Endodermal cell (in vitro differentiated cells): Measurements from ENCODE around the gene TMEM62. TPM values are rescaled to one million over a fixed set of nuclear protein-coding genes. Genes with fewer than 3 reads are reported as not detected.
A peak's percentile ranks its signal among the peaks of the same experiment; 100 is the strongest.

ENCODE experiments used
- DNase-seq: peaks from one replicate; pipeline ENCODE4 v3.0.0-alpha.2; 2017
- H3K27ac ChIP-seq: 2 replicates; pipeline ENCODE4 v1.5.1; 2013; ENCODE audit warnings: mild to moderate bottlenecking, low read depth, low read length, moderate library complexity
- H3K27me3 ChIP-seq: 2 replicates; pipeline ENCODE4 v1.6.1; 2013; ENCODE audit warnings: mild to moderate bottlenecking, low read length, moderate library complexity; ENCODE audit not compliant: insufficient read depth, control insufficient read depth, poor library complexity, severe bottlenecking
- H3K36me3 ChIP-seq: 2 replicates; pipeline ENCODE4 v1.7.0; 2013; ENCODE audit warnings: mild to moderate bottlenecking, low read length, moderate library complexity; ENCODE audit not compliant: control insufficient read depth, insufficient read depth
- H3K4me1 ChIP-seq: one replicate; pipeline ENCODE4 v1.7.0; 2013; ENCODE audit warnings: low read length; ENCODE audit not compliant: control insufficient read depth, insufficient read depth
- H3K4me3 ChIP-seq: 2 replicates; pipeline ENCODE4 v1.5.1; 2013; ENCODE audit warnings: mild to moderate bottlenecking, low read length, moderate library complexity
- H3K9ac ChIP-seq: 2 replicates; pipeline ENCODE4 v1.6.1; 2013; ENCODE audit warnings: mild to moderate bottlenecking, low read length, moderate library complexity; ENCODE audit not compliant: poor library complexity, severe bottlenecking; ENCODE audit errors: extremely low read depth
- H3K9me3 ChIP-seq: 2 replicates; pipeline ENCODE4 v1.6.1; 2013; ENCODE audit warnings: mild to moderate bottlenecking, low read length, moderate library complexity; ENCODE audit not compliant: control insufficient read depth
- H3K27ac Mint-ChIP-seq: 2 replicates; pipeline ENCODE4 v1.8.0; 2020; ENCODE audit warnings: mixed read lengths
- H3K27me3 Mint-ChIP-seq: 2 replicates; pipeline ENCODE4 v1.8.0; 2021; ENCODE audit warnings: mild to moderate bottlenecking, mixed read lengths; ENCODE audit not compliant: insufficient read depth
- H3K36me3 Mint-ChIP-seq: 2 replicates; pipeline ENCODE4 v1.8.0; 2020; ENCODE audit warnings: low read depth, mixed read lengths
- H3K4me1 Mint-ChIP-seq: 2 replicates; pipeline ENCODE4 v1.8.0; 2020; ENCODE audit warnings: mixed read lengths
- H3K4me3 Mint-ChIP-seq: 2 replicates; pipeline ENCODE4 v1.8.0; 2020; ENCODE audit warnings: mild to moderate bottlenecking, moderate library complexity, mixed read lengths
- H3K9me3 Mint-ChIP-seq: 2 replicates; pipeline ENCODE4 v1.8.0; 2020; ENCODE audit warnings: mild to moderate bottlenecking, mixed read lengths
- WGBS, 2 experiments: methylation state at CpG; one replicate each; pipeline versions ENCODE4 v1.1.5 to v1.1.7; 2013; ENCODE audit warnings: missing lambda C conversion rate in 2 of 2, mixed read lengths in 1 of 2; ENCODE audit not compliant: insufficient coverage in 1 of 2, insufficient read length in 1 of 2; 5-methylcytosine and 5-hydroxymethylcytosine counted together
- total RNA-seq, 2 donors: library from RNA; stranded (reverse); fragmentation: NEBNext Ultra II Directional in 1 of 2; extraction: Animal tissue kit (Norgen Biotek cat#: 25700) in 1 of 2; gene quantifications; 2 replicates in 1 of 2; 3 replicates in 1 of 2; pipeline ENCODE4 v1.2.1, GENCODE V29; 2021
- TF ChIP-seq, protein P1 (sequence below): fragments of 200-600 bp; sonication (generic); conservative IDR thresholded peaks from 2 replicates; pipeline ENCODE4 v1.5.0; 2021; ENCODE audit warnings: antibody characterized with exemption, mild to moderate bottlenecking

TMEM62 gene
- total RNA-seq, 2 donors from 2014 or later: 8.1 to 10.2 TPM

DNA sequence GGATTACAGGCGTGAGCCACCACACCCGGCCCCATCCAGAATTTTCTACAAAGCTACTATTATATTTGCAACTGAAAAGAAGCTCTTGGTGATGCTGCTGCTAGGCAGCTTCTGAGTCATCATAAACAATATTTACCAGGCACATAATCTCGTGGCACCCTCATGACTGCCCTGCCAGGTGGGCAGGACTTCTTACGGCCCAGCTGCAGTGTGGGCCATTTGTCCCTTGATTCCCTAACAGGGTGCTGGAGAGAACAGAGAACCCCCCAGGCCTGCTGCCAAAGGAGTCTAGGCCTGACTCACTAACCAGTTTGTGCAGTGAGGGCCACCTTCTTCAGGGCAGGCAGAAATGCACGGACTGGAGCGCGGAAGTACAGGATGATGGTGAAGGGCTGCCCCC lies 82.6 kb downstream of the TMEM62 start:
- Mint-ChIP-seq H3K4me1 (peaks cover 5% of the 10 kb centered on the region), H3K36me3 (no peaks in the 10 kb centered on the region), H3K9me3 (no peaks in the 10 kb centered on the region), H3K27me3 (no peaks in the 10 kb centered on the region), H3K27ac (no peak overlapping the region), H3K4me3 (no peak overlapping the region)
- WGBS, 2 experiments: 93 to 100% methylated on average over 6 to 7 of the region's 7 CpGs
- Histone ChIP-seq H3K9ac (no peak overlapping the region), H3K4me3 (no peak overlapping the region), H3K27ac (no peak overlapping the region), H3K9me3 (no peaks in the 10 kb centered on the region), H3K27me3 (no peaks in the 10 kb centered on the region), H3K4me1 (no peaks in the 10 kb centered on the region), H3K36me3 (no peaks in the 10 kb centered on the region)
- DNase-seq: no peak
- TF ChIP-seq, protein P1, sequence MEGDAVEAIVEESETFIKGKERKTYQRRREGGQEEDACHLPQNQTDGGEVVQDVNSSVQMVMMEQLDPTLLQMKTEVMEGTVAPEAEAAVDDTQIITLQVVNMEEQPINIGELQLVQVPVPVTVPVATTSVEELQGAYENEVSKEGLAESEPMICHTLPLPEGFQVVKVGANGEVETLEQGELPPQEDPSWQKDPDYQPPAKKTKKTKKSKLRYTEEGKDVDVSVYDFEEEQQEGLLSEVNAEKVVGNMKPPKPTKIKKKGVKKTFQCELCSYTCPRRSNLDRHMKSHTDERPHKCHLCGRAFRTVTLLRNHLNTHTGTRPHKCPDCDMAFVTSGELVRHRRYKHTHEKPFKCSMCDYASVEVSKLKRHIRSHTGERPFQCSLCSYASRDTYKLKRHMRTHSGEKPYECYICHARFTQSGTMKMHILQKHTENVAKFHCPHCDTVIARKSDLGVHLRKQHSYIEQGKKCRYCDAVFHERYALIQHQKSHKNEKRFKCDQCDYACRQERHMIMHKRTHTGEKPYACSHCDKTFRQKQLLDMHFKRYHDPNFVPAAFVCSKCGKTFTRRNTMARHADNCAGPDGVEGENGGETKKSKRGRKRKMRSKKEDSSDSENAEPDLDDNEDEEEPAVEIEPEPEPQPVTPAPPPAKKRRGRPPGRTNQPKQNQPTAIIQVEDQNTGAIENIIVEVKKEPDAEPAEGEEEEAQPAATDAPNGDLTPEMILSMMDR: no peak

DNA sequence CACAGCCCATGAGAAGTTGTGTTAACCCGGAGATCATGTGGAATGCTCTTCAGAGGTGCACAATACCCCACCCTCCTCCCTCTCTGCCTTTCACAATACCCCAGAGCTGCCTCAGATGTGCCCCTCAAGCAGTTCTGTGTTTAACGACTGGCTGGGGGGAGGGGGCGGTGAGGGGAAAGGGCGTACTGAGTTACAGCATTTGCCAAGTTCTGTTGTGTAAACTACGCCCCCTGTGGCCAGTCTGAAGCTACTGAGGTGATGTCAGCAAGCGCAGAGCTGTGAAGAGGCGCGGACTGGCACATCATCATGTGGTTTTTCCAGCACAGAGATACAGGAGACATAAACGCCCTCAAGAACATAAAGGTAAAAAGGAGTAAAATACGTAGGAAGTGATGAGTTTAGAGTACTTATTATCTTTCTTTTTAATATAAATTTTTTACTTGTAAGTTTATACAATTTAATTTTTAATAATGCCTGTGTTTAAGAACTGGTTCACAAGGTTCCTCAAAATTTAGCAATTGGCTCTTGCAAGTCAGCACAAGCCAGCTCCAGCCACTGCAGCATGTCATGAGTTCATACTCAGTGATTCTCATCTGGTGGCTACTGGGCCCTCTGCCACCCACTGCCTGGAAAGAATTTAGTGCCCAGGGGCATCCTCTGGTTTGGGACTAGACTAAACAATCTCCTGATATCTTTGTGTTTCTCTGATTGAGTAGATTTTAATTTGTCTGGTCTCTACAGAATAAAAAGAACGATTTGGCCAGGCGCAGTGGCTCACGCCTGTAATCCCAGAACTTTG lies 85.7 kb downstream of the TMEM62 start:
- no peak overlapping the region for H3K27ac Mint-ChIP-seq

DNA sequence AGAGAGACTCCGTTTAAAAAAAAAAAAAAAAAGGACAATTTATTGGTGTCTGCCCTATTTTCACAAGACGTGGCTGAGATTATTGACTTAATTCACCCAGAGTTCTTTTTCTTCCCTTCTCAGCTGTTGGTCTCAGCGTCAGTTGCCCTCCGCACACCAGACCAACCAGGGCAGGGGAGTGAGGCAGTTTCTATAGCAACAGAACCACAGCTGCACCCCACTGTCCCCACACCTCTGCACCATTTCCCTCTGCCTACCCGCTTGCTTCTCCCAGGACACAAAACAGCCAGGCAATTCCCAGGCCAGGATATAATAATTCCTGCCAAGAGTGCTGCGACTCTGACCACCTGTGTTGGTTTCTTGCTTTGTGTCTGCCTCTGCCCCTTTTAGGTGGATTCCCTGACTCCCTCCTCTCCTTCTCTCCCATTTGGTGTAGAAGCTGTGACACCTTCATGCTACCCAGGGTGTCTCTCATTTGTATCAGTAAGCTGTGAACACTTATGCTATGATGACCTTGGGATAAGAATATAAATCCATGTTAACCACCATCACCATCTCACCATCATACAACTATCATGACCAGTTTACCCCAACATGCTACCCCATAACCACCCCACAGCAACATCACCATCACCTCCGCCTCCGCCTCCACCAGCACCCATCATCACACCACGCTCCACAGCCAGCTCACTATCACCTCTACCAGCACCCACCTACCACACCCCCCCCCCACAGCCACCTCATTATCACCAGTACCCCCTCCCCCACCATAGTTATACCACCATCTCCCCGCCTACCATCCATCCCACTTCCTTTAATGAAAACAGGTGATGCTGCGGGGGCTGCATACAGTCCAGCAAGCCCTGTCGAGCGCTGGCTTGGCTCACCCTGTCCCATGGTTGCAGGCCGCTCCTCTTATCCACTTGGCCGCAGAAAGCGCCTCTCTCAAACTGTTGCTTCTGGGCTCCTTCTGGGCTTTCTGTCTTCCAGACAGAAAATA lies 86.8 kb downstream of the TMEM62 start:
- H3K36me3 Mint-ChIP-seq: no peaks in the 10 kb centered on the region
- 93 to 96% methylated on average over 10 to 16 of the region's 16 CpGs for WGBS, 2 experiments
- Histone ChIP-seq H3K9me3 (no peaks in the 10 kb centered on the region), H3K4me3 (no peak overlapping the region), H3K4me1 (no peaks in the 10 kb centered on the region), H3K27me3 (no peaks in the 10 kb centered on the region), H3K27ac (no peak overlapping the region), H3K9ac (no peak overlapping the region), H3K36me3 (no peaks in the 10 kb centered on the region)
- no peaks in the 10 kb centered on the region for H3K9me3 Mint-ChIP-seq
- H3K27me3 Mint-ChIP-seq: peaks cover 3% of the 10 kb centered on the region
- TF ChIP-seq, protein P1: no peak
- no peak overlapping the region for H3K4me3 Mint-ChIP-seq
- DNase-seq: no peak
- peaks cover 5% of the 10 kb centered on the region for H3K4me1 Mint-ChIP-seq
- no peak overlapping the region for H3K27ac Mint-ChIP-seq

More for the DNA sequence above, 85.7 kb downstream of the TMEM62 start:
- Mint-ChIP-seq H3K4me3 (no peak overlapping the region), H3K27me3 (no peaks in the 10 kb centered on the region), H3K36me3 (no peaks in the 10 kb centered on the region), H3K4me1 (peaks cover 5% of the 10 kb centered on the region), H3K9me3 (no peaks in the 10 kb centered on the region)
- Histone ChIP-seq H3K9ac (no peak overlapping the region), H3K27me3 (no peaks in the 10 kb centered on the region), H3K36me3 (no peaks in the 10 kb centered on the region), H3K9me3 (no peaks in the 10 kb centered on the region), H3K27ac (no peak overlapping the region), H3K4me1 (no peaks in the 10 kb centered on the region), H3K4me3 (no peak overlapping the region)
- WGBS, 2 experiments: 48 to 61% methylated on average over 6 to 12 of the region's 13 CpGs
- peak; percentile 90 for DNase-seq
- TF ChIP-seq, protein P1: peak; percentile 82
